Measurements from ENCODE around the gene TM4SF4. TPM values are rescaled to one million over a fixed set of nuclear protein-coding genes. Genes with fewer than 3 reads are reported as not detected.
A peak's percentile ranks its signal among the peaks of the same experiment; 100 is the strongest.

TM4SF4 gene
- polyA plus RNA-seq, 3 donors, result 0.08 TPM; not detected in 2

DNA sequence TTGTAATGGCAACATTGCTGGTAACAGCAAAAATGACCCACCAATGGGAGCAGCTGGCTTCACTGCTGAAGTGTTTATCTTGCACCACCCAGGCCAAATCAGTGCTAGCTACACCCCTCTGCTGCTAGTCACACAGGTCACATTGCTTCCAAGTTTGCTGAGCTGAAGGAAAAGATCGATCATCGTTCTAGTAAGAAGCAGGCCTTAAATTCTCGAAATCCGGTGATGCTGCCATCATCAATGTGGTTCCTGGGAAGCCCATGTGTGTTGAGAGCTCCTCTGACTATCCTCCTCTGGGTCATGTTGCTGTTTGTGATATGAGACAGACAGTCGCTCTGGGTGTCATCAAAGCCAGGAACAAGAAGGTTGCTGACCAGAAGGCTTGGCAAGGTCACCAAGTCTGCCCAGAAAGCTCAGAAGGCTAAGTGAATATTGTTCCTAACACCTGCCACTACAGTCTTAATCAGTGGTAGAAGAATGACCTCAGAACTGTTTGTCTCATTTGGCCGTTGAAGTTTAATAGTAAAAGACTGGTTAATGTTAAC is 21.2 kb downstream of the TM4SF4 start:
- 82% methylated on average over 4 of the region's 6 CpGs for WGBS (ENCODE audit: insufficient coverage)
- no peaks in the 10 kb centered on the region for H3K9me3 ChIP-seq (replicated peaks in 1 of 2; ENCODE audit: control insufficient read depth in 1 of 2, insufficient read depth in 1 of 2, low read length in 2 of 2)

DNA sequence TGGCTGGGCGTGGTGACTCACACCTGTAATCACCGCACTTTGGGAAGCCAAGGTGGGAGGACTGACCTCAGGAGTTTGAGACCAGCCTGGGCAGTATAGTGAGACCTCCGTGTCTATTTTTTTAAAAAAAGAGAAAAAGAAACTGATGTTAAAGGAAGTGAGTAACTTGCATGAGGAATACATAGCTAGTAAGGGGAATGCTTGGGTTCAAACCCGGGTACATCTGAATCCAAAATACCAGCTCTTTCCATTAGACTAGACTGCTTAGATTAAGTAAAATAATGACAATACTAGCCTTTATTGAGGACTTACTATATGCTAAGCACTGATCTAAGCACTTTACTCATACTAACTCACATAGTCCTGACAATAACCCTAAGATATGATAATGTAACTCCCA is 22.4 kb downstream of the TM4SF4 start:
- TF ChIP-seq CTCF (IDR thresholded peaks at IDR 0.05), result no peak
- intact Hi-C loops (cut with micrococcal nuclease), result loop anchor here in 1 of 2 donors (10.0 kb wide), 2 partner anchors 52 to 218 kb away; no protein-coding TSS in a partner anchor
- H3K9me3 ChIP-seq (replicated peaks in 1 of 2; ENCODE audit: control insufficient read depth in 1 of 2, insufficient read depth in 1 of 2, low read length in 2 of 2), result no peaks in the 10 kb centered on the region
- H4K20me1 ChIP-seq (ENCODE audit: insufficient read depth, low read length), result no peaks in the 10 kb centered on the region
- DNase-seq, result no peak
- H2AFZ ChIP-seq (ENCODE audit: insufficient read depth, low read depth, low read length, poor library complexity, severe bottlenecking), result no peak overlapping the region
- H3K27ac ChIP-seq (ENCODE audit: low read depth in 1 of 2, low read length in 2 of 2), result no peak overlapping the region
- peaks cover 7 to 10% of the 10 kb centered on the region in 2 donors for H3K4me1 ChIP-seq (ENCODE audit: control insufficient read depth in 1 of 2, insufficient read depth in 2 of 2, low read length in 2 of 2)
- no peak overlapping the region for H3K9ac ChIP-seq (ENCODE audit: insufficient read depth, low read length, poor library complexity, severe bottlenecking)
- Mint-ChIP-seq H3K9me3 (no peaks in the 10 kb centered on the region), H3K27me3 (ENCODE audit: low read depth in 3 of 3) (peaks cover 3 to 15% (median 7%) of the 10 kb centered on the region in 3 donors), H3K4me3 (no peak overlapping the region), H3K27ac (no peak overlapping the region), H3K36me3 (no peaks in the 10 kb centered on the region), H3K4me1 (peaks cover 20% of the 10 kb centered on the region)
- H3K27me3 ChIP-seq (ENCODE audit: control insufficient read depth in 2 of 2, insufficient read depth in 2 of 2, low read length in 2 of 2), result peaks cover 4 to 10% of the 10 kb centered on the region in 2 donors
- no peaks in the 10 kb centered on the region for H3K36me3 ChIP-seq (replicated peaks in 1 of 2; ENCODE audit: control insufficient read depth in 1 of 2, insufficient read depth in 2 of 2, low read length in 2 of 2)
- no peak overlapping the region for H3K4me3 ChIP-seq (replicated peaks in 1 of 3; ENCODE audit: low read depth in 2 of 3, low read length in 3 of 3)
- WGBS (ENCODE audit: insufficient coverage), result no CpG with 5 or more reads among the region's 4 CpGs
- H3K79me2 ChIP-seq (ENCODE audit: insufficient read depth, low read length), result no peaks in the 10 kb centered on the region
- H3K4me2 ChIP-seq (replicated peaks; ENCODE audit: extremely low read depth, low read length, poor library complexity, severe bottlenecking), result no peak overlapping the region

More for the DNA sequence above, 21.2 kb downstream of the TM4SF4 start:
- H3K36me3 Mint-ChIP-seq, result no peaks in the 10 kb centered on the region
- Histone ChIP-seq H3K27me3 (ENCODE audit: control insufficient read depth in 2 of 2, insufficient read depth in 2 of 2, low read length in 2 of 2) (peaks cover 6 to 10% of the 10 kb centered on the region in 2 donors), H4K20me1 (ENCODE audit: insufficient read depth, low read length) (no peaks in the 10 kb centered on the region), H3K9ac (ENCODE audit: insufficient read depth, low read length, poor library complexity, severe bottlenecking) (no peak overlapping the region), H3K4me3 (replicated peaks in 1 of 3; ENCODE audit: low read depth in 2 of 3, low read length in 3 of 3) (no peak overlapping the region), H3K79me2 (ENCODE audit: insufficient read depth, low read length) (no peaks in the 10 kb centered on the region), H3K27ac (ENCODE audit: low read depth in 1 of 2, low read length in 2 of 2) (no peak overlapping the region), H2AFZ (ENCODE audit: insufficient read depth, low read depth, low read length, poor library complexity, severe bottlenecking) (no peak overlapping the region), H3K4me2 (replicated peaks; ENCODE audit: extremely low read depth, low read length, poor library complexity, severe bottlenecking) (no peak overlapping the region), H3K4me1 (ENCODE audit: control insufficient read depth in 1 of 2, insufficient read depth in 2 of 2, low read length in 2 of 2) (peaks cover 7 to 10% of the 10 kb centered on the region in 2 donors), H3K36me3 (replicated peaks in 1 of 2; ENCODE audit: control insufficient read depth in 1 of 2, insufficient read depth in 2 of 2, low read length in 2 of 2) (no peaks in the 10 kb centered on the region)
- peaks cover 9 to 20% (median 11%) of the 10 kb centered on the region in 3 donors for H3K27me3 Mint-ChIP-seq (ENCODE audit: low read depth in 3 of 3)
- intact Hi-C loops (cut with micrococcal nuclease), result loop anchor here in 1 of 2 donors (10.0 kb wide), 2 partner anchors 51 to 219 kb away; no protein-coding TSS in a partner anchor
- H3K4me1 Mint-ChIP-seq, result peaks cover 21% of the 10 kb centered on the region
- no peak for TF ChIP-seq CTCF (IDR thresholded peaks at IDR 0.05)
- peak overlapping the region in 2 of 7 donors; percentile 67 to 78 for H3K27ac Mint-ChIP-seq
- H3K4me3 Mint-ChIP-seq, result no peak overlapping the region
- peaks cover 0 to 3% (median 0%) of the 10 kb centered on the region in 7 donors for H3K9me3 Mint-ChIP-seq
- DNase-seq, result no peak
